Progenitor cell of endocrine pancreas (in vitro differentiated cells): Measurements from ENCODE around the gene ACTA2. TPM values are rescaled to one million over a fixed set of nuclear protein-coding genes. Genes with fewer than 3 reads are reported as not detected.

Experiments
- DNase-seq: peaks from one replicate; pipeline ENCODE4 v3.0.0; 2021; ENCODE audit warnings: low spot score; ENCODE audit not compliant: unreplicated experiment
- H3K27ac Mint-ChIP-seq: 2 replicates; pipeline ENCODE4 v1.8.0; 2021; ENCODE audit warnings: mild to moderate bottlenecking, moderate library complexity, mixed read lengths
- H3K27me3 Mint-ChIP-seq: 2 replicates; pipeline ENCODE4 v1.8.0; 2021; ENCODE audit warnings: mixed read lengths
- H3K36me3 Mint-ChIP-seq: 2 replicates; pipeline ENCODE4 v1.8.0; 2022; ENCODE audit warnings: mixed read lengths; ENCODE audit not compliant: insufficient read depth
- H3K4me1 Mint-ChIP-seq: 2 replicates; pipeline ENCODE4 v1.8.0; 2021; ENCODE audit warnings: low read depth, mixed read lengths
- H3K4me3 Mint-ChIP-seq: 2 replicates; pipeline ENCODE4 v1.8.0; 2021; ENCODE audit warnings: low read depth, mild to moderate bottlenecking, moderate library complexity, mixed read lengths
- H3K9me3 Mint-ChIP-seq: 2 replicates; pipeline ENCODE4 v1.8.0; 2021; ENCODE audit warnings: low read depth, mixed read lengths
- total RNA-seq: library from RNA; stranded (reverse); gene quantifications from 2 replicates; pipeline ENCODE4 v1.2.1, GENCODE V29; 2021
- TF ChIP-seq, protein P1 (sequence below): fragments of 200-600 bp; sonication (generic); IDR thresholded peaks from one replicate; pipeline ENCODE4 v1.5.0; 2021; ENCODE audit warnings: antibody characterized with exemption, mild to moderate bottlenecking; ENCODE audit not compliant: unreplicated experiment

Gene ACTA2
- total RNA-seq, 1 donor from 2014 or later: 4.1 TPM

DNA sequence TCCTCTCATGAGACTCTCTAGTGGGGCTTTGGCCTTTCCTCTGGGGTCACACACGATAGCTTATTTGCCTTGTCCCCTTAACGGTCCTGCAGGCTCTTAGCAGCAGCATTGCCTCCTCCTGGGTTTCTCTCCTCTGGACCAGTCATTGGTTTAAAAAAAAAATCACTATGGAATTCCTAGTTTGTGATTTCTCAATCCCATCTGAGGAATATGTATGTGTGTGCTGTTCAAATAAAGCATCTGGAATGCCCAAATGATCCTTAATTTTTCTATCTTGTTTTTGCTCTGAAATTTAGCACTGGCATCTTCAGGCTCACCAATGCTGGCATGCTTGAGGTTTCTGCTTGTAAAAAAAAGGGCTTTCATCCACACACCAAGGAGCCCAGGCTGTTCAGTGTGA, 30.5 kb downstream of the ACTA2 start:
- DNase-seq: no peak
- Mint-ChIP-seq H3K27ac (no peak overlapping the region), H3K4me1 (peaks cover 6% of the 10 kb centered on the region), H3K36me3 (no peaks in the 10 kb centered on the region), H3K9me3 (no peaks in the 10 kb centered on the region), H3K4me3 (no peak overlapping the region), H3K27me3 (no peaks in the 10 kb centered on the region)
- TF ChIP-seq, protein P1, sequence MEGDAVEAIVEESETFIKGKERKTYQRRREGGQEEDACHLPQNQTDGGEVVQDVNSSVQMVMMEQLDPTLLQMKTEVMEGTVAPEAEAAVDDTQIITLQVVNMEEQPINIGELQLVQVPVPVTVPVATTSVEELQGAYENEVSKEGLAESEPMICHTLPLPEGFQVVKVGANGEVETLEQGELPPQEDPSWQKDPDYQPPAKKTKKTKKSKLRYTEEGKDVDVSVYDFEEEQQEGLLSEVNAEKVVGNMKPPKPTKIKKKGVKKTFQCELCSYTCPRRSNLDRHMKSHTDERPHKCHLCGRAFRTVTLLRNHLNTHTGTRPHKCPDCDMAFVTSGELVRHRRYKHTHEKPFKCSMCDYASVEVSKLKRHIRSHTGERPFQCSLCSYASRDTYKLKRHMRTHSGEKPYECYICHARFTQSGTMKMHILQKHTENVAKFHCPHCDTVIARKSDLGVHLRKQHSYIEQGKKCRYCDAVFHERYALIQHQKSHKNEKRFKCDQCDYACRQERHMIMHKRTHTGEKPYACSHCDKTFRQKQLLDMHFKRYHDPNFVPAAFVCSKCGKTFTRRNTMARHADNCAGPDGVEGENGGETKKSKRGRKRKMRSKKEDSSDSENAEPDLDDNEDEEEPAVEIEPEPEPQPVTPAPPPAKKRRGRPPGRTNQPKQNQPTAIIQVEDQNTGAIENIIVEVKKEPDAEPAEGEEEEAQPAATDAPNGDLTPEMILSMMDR: no peak

DNA sequence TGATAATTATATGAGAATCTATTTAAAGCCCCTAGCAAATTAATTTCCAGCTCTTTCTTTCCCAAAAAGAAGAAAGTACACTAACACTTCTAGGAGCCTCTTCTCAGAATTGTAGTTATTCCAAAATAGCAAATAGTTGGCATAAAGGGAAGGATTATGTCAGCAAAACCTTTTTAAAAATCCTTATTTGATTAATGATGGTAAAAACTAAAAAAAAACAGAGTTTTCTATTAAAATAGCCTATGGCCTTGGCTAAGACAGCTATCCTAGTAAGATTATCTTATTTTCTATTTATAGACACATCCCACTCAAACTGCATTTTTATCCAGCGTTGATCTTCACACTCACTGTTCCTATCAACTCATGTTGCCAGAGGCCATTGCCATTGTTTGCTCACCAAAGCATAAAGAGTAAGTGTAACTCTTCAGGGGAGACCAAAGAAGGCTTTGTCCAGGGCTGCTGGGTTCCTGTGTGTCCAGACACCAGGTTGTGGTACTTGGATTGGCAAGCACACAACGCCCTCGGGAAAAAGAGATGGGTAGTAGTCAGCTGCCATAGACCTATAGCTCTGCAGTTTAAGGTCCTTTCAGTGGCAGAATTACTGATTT, 31.5 kb downstream of the ACTA2 start:
- no peak for DNase-seq
- Mint-ChIP-seq H3K4me3 (no peak overlapping the region), H3K27ac (no peak overlapping the region), H3K9me3 (no peaks in the 10 kb centered on the region), H3K4me1 (peaks cover 3% of the 10 kb centered on the region), H3K27me3 (no peaks in the 10 kb centered on the region), H3K36me3 (no peaks in the 10 kb centered on the region)
- TF ChIP-seq, protein P1: no peak

DNA sequence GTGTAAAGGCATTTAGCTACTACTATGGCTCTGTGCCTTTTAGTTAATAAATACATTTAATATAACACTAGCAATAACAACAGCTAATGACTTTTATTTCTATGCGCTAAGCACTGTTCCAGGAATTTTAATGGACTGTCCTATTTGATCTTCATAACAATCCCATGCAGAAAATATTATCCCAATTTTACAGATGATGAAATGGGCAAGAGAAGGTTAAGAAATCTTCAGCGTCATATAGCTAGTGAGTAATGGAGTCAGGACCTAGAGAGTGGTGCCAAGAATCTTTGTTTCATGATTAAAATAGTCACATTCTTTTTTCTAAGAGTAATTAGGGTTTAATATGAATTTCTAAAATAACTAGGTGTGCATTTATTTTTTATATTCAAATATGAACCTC, 32.4 kb downstream of the ACTA2 start:
- H3K4me3 Mint-ChIP-seq: no peak overlapping the region
- DNase-seq: no peak
- no peaks in the 10 kb centered on the region for H3K36me3 Mint-ChIP-seq
- TF ChIP-seq, protein P1: no peak
- H3K27ac Mint-ChIP-seq: no peak overlapping the region
- peaks cover 3% of the 10 kb centered on the region for H3K4me1 Mint-ChIP-seq
- no peaks in the 10 kb centered on the region for H3K27me3 Mint-ChIP-seq
- H3K9me3 Mint-ChIP-seq: no peaks in the 10 kb centered on the region

DNA sequence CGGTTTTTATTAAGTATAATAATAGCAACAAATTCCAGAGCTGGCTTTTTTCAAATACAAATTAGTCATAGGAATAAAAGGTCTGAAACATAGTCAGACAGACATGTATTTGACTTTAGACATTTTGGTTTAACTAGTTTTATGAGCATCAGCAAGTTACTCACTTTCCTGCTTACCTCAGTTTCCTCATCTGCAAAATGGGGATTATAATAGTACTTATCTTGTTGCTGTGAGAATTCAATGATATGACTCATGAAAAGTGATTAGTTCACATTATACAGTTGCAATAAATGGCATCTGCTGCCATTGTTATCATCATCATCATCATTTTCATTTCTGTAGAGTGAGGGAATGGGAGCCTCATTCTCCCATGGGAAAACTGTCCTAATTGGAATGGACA, 33.5 kb downstream of the ACTA2 start:
- no peak overlapping the region for H3K27ac Mint-ChIP-seq
- TF ChIP-seq, protein P1: no peak
- H3K36me3 Mint-ChIP-seq: no peaks in the 10 kb centered on the region
- no peak for DNase-seq
- no peaks in the 10 kb centered on the region for H3K27me3 Mint-ChIP-seq
- H3K4me1 Mint-ChIP-seq: peaks cover 3% of the 10 kb centered on the region
- no peak overlapping the region for H3K4me3 Mint-ChIP-seq
- no peaks in the 10 kb centered on the region for H3K9me3 Mint-ChIP-seq

DNA sequence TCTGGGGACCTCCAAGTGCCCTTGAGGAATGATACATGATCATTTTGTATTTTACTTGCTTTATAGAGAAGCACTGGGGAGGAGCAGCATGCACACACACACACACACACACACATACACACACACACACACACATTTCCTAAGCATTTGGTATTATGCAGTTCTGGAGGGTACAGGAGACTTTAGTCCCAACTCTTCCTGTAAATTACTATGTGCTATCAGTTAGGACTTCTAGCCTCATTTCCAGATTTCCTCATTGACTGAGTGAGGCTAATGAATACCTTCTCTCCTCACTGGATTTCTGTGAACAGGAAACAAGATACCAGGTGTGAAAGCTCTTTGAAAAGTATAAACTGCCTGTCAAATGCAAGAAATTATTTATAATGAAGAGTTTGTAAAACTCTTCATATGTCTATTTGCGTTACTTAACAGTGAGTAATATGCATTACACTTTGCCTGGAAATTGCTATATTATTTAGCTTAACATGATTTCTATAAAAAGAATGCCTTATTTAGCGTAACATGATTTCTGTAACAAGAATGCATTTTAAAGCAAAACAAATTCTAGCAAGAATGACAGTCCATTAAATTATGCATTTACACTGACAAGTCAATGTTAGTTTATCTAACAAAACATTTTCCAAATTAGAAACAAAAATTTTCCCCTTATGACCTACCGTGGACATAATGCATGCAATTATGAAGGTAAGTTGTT, 34.2 kb downstream of the ACTA2 start:
- Mint-ChIP-seq H3K27ac (no peak overlapping the region), H3K4me3 (no peak overlapping the region), H3K27me3 (no peaks in the 10 kb centered on the region), H3K36me3 (no peaks in the 10 kb centered on the region), H3K9me3 (no peaks in the 10 kb centered on the region), H3K4me1 (no peaks in the 10 kb centered on the region)
- TF ChIP-seq, protein P1: no peak
- no peak for DNase-seq
